WTC11 (cell line): ENCODE results near the gene MS4A6A.

Source experiments
- ATF1 ChIP-seq: sonication (generic); formaldehyde crosslinking; IDR thresholded peaks from 2 replicates; pipeline ENCODE4 v1.8.1; 2023; ENCODE audit warnings: mild to moderate bottlenecking, moderate library complexity, missing genetic modification reagents
- CBFB ChIP-seq: sonication (generic); formaldehyde crosslinking; IDR thresholded peaks from 2 replicates; pipeline ENCODE4 v1.8.1; 2022; ENCODE audit warnings: mild to moderate bottlenecking, low read depth, missing genetic modification reagents
- ESRRA ChIP-seq: sonication (generic); formaldehyde crosslinking; IDR thresholded peaks from 2 replicates; pipeline ENCODE4 v1.8.1; 2022; ENCODE audit warnings: mild to moderate bottlenecking, missing genetic modification reagents, borderline replicate concordance
- MYBL2 ChIP-seq: sonication (generic); formaldehyde crosslinking; IDR thresholded peaks from 2 replicates; pipeline ENCODE4 v1.8.1; 2023; ENCODE audit warnings: mild to moderate bottlenecking, moderate library complexity, missing genetic modification reagents
- NR3C1 ChIP-seq: sonication (generic); formaldehyde crosslinking; conservative IDR thresholded peaks from 2 replicates; pipeline ENCODE4 v1.8.1; 2023; ENCODE audit warnings: low read depth, mild to moderate bottlenecking, missing genetic modification reagents
- TCF7 ChIP-seq: sonication (generic); formaldehyde crosslinking; IDR thresholded peaks from 2 replicates; pipeline ENCODE4 v1.8.0; 2022; ENCODE audit warnings: mild to moderate bottlenecking, low read depth, missing genetic modification reagents, moderate library complexity
- ZNF263 ChIP-seq: sonication (generic); formaldehyde crosslinking; IDR thresholded peaks from 2 replicates; pipeline ENCODE4 v1.8.1; 2022; ENCODE audit warnings: low read depth, mild to moderate bottlenecking, moderate library complexity, missing genetic modification reagents
- TF ChIP-seq, protein P1 (sequence below): fragments of 200-600 bp; IDR thresholded peaks from 2 replicates; pipeline ENCODE4 v1.8.0; 2022; ENCODE audit warnings: antibody characterized with exemption

DNA sequence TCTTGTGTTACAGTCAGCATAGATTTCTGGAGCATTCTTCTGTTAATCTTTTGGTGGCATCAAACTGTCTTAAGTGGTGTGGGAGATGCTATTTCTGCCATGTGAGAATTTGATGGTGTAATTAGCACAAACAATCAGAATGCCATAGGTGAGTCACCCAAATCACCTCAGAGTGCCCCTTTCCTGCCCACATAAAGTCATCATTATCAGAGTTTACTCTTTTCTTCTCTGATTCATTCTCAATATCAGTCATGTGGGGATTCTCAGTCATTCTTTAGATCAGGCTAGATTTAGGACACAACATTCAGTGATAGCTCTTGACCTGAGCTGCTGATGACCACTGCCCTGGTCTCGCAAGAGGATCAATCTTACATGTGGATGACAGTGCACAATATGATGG lies 23.7 kb upstream of the MS4A6A start:
- TF ChIP-seq ZNF263 (no peak), NR3C1 (CRISPR knock-in tag) (no peak), TCF7 (CRISPR knock-in tag) (no peak), ATF1 (CRISPR knock-in tag) (no peak), CBFB (CRISPR knock-in tag) (no peak), ESRRA (CRISPR knock-in tag) (no peak), MYBL2 (CRISPR knock-in tag) (no peak)
- TF ChIP-seq, protein P1, sequence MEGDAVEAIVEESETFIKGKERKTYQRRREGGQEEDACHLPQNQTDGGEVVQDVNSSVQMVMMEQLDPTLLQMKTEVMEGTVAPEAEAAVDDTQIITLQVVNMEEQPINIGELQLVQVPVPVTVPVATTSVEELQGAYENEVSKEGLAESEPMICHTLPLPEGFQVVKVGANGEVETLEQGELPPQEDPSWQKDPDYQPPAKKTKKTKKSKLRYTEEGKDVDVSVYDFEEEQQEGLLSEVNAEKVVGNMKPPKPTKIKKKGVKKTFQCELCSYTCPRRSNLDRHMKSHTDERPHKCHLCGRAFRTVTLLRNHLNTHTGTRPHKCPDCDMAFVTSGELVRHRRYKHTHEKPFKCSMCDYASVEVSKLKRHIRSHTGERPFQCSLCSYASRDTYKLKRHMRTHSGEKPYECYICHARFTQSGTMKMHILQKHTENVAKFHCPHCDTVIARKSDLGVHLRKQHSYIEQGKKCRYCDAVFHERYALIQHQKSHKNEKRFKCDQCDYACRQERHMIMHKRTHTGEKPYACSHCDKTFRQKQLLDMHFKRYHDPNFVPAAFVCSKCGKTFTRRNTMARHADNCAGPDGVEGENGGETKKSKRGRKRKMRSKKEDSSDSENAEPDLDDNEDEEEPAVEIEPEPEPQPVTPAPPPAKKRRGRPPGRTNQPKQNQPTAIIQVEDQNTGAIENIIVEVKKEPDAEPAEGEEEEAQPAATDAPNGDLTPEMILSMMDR, result no peak
